Putamen (tissue), 1 donor: ENCODE data around the gene TMEM120A.
"Not testable (repeated sequence)": the region's sequence is repeated elsewhere in the genome, so short reads cannot be mapped to it uniquely, and the experiment has no call there.

Source experiments
- DNase-seq: peaks from one replicate; pipeline ENCODE4 v3.0.0-alpha.2; 2016; ENCODE audit warnings: low spot score

TMEM120A gene

GRCh38 chr7:75994388-75995051 is at the start of gene TMEM120A:
TMEM120A (minus strand) TSS chr7:75994595; CDS start chr7:75994570, 25 bp downstream.
- peak; percentile 93 for DNase-seq

DNA sequence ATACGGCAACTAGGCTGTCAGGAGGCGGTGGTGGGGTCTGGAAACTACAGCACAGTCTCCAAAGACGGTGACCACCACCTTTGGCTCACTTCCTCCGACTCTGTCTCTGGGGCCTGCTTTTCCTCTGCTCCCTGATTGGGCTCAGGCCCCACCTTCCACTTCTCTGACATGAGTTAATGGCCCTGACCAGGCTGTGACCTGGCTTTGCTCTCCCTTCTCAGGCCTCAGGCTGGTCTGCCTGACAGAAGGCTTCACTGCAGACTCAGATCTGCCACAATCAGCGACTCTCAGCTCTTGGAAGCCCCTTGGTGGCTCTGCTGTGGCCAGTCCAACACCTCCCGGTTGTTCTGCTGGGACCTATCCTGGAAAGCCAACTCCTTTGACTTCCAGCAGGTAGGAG is 45.7 kb upstream of the TMEM120A start:
- no peak for DNase-seq

DNA sequence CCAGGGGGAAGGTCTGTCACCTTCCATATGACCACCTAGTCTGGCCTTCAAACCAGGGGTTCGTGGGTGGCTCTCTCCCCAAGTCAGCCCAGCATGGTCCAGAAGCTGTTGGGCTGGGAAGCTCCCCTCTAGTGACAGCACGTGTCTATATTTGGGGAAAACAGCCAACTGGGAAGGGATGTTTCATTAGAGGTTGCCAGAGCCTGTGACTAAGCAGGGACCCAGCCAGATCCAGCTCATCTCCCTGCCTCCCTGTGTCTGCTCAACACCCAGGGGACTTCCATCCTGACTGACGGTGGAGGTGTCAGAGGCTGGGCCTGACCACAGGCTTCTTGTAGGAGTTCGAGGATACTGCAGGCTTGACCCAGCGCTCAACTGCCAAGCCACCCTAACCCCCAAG is 42.9 kb upstream of the TMEM120A start:
- no peak for DNase-seq

DNA sequence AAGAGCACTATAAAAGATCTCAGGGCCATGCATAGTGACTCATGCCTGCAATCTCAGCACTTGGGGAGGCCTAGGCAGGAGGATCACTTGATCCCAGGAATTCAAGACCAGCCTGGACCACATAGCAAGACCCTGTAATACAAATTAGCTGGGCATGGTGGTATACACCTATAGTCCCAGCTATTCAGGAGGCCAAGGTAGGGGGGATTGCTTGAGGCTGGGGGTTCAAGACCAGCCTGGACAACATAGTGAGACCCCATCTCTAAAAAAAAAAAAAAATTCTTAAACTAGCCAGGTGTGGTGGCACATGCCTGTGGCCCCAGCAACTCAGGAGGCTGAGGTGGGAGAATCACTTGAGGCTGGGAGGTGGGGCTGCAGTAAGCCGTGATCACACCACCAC is 37.6 kb upstream of the TMEM120A start:
- no peak for DNase-seq

DNA sequence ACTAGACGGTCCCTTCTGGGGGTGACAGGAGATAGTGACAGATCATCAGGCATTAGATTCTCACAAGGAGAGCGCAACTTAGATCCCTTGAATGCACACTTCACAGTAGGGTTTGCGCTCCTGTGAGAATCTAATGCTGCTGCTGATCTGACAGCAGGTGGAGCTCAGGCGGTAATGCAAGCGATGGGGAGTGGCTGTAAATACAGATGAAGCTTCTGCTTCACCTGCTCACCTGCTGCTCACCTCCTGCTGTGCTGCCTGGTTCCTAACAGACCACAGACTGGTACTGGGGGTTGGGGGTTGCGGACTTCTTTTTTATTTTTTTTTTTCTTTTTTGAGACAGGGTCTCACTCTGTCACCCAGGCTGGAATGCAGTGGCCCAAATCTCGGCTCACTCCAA is 35.3 kb upstream of the TMEM120A start:
- DNase-seq = not testable (repeated sequence)

DNA sequence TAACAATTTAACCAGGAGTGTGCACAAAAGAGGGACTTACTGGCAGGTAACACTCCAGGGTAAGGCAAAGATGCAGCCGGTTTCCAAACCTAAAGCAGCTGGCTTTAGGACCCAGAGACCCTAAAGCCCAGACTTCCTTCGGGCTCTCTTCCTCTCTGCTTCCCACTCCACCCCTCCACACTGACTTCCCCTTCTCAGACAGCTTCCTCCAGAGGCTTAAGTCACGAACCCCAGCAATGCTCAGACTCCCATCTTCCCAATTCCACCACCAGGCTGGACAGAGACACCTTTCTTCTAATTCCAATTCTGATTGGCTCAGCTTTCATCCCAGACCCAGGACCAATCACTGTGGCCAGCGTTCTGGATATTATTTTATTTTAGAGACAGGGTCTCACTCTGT is 28.6 kb upstream of the TMEM120A start:
- DNase-seq = no peak

GRCh38 chr7:76022026-76022780 is 27.8 kb upstream of the TMEM120A start:
- no peak for DNase-seq

- DNase-seq = peak; percentile 37
Measured at GRCh38 chr7:76020031-76020714, 25.8 kb upstream of the TMEM120A start.

DNA sequence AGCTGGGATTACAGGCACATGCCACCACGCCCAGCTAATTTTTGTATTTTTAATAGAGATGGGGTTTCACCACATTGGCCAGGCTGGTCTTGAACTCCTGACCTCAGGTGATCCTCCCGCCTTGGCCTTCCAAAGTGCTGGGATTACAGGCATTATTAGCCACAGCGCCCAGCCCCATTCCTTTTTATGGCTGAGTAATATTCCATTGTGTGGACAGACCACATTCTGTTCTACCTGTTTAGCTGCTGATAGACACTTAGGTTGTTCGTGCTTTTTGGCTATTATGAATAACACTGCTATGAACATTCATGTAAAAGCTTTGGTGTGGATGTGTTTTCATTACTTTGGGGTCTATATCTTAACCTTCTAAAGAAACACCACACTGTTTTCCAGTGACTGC is 24.1 kb upstream of the TMEM120A start:
- DNase-seq = not testable (repeated sequence)

GRCh38 chr7:76016191-76016947 is 22.0 kb upstream of the TMEM120A start:
- DNase-seq = no peak

- no peak for DNase-seq
Measured at GRCh38 chr7:76011442-76011861, 17.1 kb upstream of the TMEM120A start.

DNA sequence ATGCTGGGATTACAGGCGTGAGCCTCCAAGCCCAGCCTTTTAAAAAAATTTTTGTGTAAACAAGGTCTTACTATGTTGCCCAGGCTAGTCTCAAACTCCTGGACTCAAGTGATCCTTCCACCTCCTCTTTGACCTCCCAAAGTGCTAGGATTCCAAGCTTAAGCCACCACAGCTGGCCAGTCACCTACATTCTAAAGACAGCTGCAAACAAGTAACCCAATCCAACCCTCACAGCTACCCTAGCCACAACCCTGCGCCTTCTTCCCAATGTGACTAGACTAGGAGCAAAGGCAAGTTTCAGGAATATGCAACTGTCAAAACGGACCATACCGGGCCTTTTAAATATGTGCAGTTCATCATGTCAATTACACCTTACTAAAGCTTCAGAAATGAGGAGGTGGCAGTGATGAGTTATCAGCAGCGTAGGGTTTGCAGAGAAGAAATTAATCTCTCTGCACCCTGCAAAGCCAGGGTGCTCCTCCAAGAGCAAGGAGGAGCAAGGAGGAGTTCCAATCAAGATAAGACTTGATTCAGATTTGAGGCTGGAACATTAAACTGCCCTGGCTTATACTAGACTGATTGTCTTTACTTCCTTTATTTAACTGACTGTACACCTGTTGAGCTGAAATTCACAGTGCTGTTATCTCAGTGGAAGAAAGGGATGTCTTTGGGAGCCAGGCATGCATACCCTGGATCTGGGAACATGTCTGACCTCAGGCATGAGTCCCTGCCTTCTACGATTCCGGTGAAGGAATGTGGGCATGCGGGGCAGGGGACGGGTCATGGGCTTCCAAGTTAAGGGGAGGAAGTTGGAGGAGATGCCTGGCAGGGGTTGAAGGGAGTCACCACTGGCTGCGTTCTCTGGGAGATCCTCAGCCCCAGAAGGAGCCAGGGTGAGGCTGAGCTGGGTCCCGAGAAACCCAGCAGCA is 15.5 kb upstream of the TMEM120A start:
- DNase-seq = peak; percentile 71

GRCh38 chr7:76008156-76008687 is 13.8 kb upstream of the TMEM120A start:
- no peak for DNase-seq

- DNase-seq = not testable (repeated sequence)
Measured at GRCh38 chr7:76005004-76005403, 10.6 kb upstream of the TMEM120A start.

DNA sequence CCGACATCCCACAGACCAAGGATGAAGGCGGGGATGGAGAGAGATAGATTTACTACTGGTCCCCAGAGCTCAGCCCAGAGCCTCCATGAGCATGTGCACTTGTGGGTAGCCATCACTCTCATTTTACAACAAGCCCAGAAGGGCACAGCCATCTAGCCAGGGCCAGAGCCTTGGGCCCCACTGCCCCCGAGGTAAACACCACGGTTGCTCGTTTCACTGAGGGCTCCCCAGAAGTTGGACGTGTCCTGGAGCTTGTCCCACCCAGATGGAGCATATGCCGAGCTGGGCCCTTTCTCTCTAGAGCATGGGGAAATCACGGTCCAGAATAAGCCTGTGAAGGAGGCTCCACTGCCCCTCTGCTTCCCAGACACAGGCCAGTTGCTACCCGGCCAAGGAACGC is 9.0 kb upstream of the TMEM120A start:
- no peak for DNase-seq

GRCh38 chr7:76002822-76003221 is 8.4 kb upstream of the TMEM120A start:
- no peak for DNase-seq

- DNase-seq = no peak
Measured at GRCh38 chr7:76002139-76002538, 7.7 kb upstream of the TMEM120A start.

DNA sequence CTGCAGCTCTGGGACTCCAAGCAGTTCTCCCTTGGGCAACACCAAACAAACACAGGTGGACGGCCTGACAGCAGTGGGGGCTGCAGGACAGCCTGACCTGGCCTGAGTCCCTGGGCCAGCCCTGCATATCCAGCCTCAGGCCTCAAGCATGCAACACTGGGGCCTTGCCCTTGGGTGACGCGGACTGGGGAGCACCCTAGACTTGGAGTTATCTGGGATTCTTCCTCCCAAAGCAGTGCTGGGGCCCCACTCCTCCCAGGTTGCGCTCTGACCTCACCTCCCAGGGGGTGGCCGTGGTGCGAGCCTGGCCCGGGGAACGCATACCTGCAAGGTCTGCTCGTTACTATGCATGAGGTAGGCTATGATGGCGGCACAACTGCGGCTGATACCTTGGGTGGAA is 6.2 kb upstream of the TMEM120A start:
- no peak for DNase-seq

DNA sequence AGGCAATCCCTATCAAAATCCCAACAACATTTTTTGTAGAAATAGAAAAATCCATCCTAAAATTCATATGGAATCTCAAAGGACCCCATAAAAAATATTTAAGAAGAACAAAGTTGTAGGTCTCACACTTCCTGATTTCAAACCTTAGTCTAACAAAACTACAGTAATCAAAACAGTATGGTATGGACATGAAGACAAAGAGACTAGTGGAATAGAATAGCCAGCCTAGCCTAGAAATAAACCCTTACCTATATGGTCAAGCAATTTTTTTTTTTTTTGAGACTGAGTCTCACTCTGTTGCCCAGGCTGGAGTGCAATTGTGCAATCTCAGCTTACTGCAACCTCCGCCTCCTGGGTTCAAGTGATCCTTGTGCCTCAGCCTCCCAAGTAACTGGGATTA is 3.6 kb upstream of the TMEM120A start:
- no peak for DNase-seq

DNA sequence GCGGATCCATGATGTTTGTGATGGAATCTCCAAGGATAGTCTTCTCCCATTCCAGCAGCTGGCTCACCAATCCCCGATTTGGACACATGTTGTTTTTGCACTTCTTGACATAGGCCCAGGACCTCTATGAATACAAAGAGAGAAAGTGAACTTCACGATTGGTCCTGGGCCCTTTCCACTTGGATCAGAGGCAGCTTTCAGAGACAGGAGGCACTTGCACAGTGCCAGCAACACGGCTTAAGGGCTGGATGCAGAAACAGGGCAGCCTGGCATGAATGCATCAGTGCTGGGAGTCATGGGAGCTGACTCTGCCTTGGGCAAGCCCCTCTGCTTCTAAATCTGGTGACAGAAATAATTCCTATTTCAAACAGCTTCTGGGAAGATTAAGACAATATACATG is 2.1 kb upstream of the TMEM120A start:
- DNase-seq = no peak

- no peak for DNase-seq
Measured at GRCh38 chr7:75995996-75996395, 1.6 kb upstream of the TMEM120A start.
